ENCODE measurements around the gene GRM4. TPM values are rescaled to one million over a fixed set of nuclear protein-coding genes. Genes with fewer than 3 reads are reported as not detected.
"Not testable (repeated sequence)": the region's sequence is repeated elsewhere in the genome, so short reads cannot be mapped to it uniquely, and the experiment has no call there.

GRM4 gene
- total RNA-seq, 1 experiment from 2014 or later, result not detected

- H3K4me1 ChIP-seq (replicated peaks), result no peaks in the 10 kb centered on the region
- no peaks in the 10 kb centered on the region for H3K36me3 ChIP-seq
- no peak overlapping the region for H3K4me3 ChIP-seq
- DNase-seq (ENCODE audit: low read depth in 1 of 2, low spot score in 2 of 2), result no peak
- peaks cover 4% of the 10 kb centered on the region for H3K27me3 ChIP-seq (replicated peaks)
- no peaks in the 10 kb centered on the region for H3K9me3 ChIP-seq (replicated peaks)
- H3K27ac ChIP-seq, result no peak overlapping the region
Observed at GRCh38 chr6:34047913-34048867, 97.7 kb downstream of the GRM4 start.

GRCh38 chr6:34046617-34047016 lies 99.3 kb downstream of the GRM4 start:
- Histone ChIP-seq H3K4me1 (replicated peaks) (no peaks in the 10 kb centered on the region), H3K27me3 (replicated peaks) (no peaks in the 10 kb centered on the region), H3K36me3 (no peaks in the 10 kb centered on the region), H3K4me3 (no peak overlapping the region), H3K27ac (no peak overlapping the region), H3K9me3 (replicated peaks) (no peaks in the 10 kb centered on the region)
- DNase-seq (ENCODE audit: low read depth in 1 of 2, low spot score in 2 of 2), result no peak

DNA sequence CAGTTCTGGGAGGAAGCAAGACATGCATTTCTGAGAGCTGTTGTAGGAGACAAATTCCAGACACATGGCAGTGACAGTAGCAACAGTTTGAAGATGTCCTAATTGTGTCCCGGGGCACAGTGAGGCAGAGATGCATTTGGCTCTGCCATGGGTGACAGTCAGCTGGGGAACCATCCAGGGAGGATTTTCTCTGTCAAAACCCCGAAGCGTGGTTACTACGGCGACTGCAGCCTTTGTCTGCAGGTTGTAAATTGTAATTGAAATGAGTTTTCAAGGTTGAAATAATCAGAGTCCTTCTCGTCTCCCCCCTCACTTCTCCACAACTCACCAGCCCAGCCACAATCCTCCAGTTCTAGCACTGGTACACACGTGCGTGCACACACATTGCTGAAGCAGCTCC lies 100.1 kb downstream of the GRM4 start:
- Histone ChIP-seq H3K27ac (no peak overlapping the region), H3K36me3 (no peaks in the 10 kb centered on the region), H3K4me1 (replicated peaks) (no peaks in the 10 kb centered on the region), H3K4me3 (no peak overlapping the region), H3K9me3 (replicated peaks) (no peaks in the 10 kb centered on the region), H3K27me3 (replicated peaks) (no peaks in the 10 kb centered on the region)
- no peak for DNase-seq (ENCODE audit: low read depth in 1 of 2, low spot score in 2 of 2)

DNA sequence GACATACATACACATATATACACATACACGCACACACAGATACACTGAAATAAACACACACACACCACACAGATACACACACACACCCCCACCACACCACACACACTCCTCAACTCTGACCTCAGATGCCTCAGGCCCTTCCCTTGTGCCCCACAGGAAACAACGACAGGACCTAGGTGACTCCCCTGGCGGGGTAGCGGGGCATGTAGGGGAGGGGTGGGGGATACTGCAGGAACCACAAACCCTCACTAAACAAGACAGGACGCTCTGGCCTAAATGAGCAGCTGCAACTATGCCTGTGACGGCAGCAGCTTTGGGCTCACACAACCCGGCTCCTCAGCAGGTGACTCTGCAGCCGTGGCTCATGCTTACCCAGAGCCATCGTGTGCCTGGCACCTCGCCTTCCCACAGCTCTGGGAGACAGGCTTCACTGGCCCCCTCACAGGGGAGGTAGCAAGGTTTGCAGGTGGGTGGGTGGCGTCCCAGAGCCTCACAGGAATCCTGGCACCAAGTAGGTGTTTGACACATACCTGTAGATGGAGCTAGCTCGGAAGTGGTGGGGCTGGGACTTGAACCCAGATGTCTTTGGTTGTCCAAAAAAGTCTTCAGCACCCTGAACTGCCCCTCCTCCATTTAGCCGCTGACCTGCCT lies 100.8 kb downstream of the GRM4 start:
- Histone ChIP-seq H3K4me1 (replicated peaks) (no peaks in the 10 kb centered on the region), H3K36me3 (no peaks in the 10 kb centered on the region), H3K27ac (no peak overlapping the region), H3K9me3 (replicated peaks) (no peaks in the 10 kb centered on the region), H3K4me3 (no peak overlapping the region), H3K27me3 (replicated peaks) (no peaks in the 10 kb centered on the region)
- no peak for DNase-seq (ENCODE audit: low read depth in 1 of 2, low spot score in 2 of 2)

- Histone ChIP-seq H3K27me3 (replicated peaks) (no peaks in the 10 kb centered on the region), H3K27ac (no peak overlapping the region), H3K4me3 (no peak overlapping the region), H3K4me1 (replicated peaks) (no peaks in the 10 kb centered on the region), H3K36me3 (no peaks in the 10 kb centered on the region), H3K9me3 (replicated peaks) (no peaks in the 10 kb centered on the region)
- DNase-seq (ENCODE audit: low read depth in 1 of 2, low spot score in 2 of 2), result no peak
Observed at GRCh38 chr6:34043359-34043758, 102.5 kb downstream of the GRM4 start.

GRCh38 chr6:34041998-34042397 lies 103.9 kb downstream of the GRM4 start:
- H3K36me3 ChIP-seq; H3K27me3 ChIP-seq (replicated peaks); H3K4me1 ChIP-seq (replicated peaks); H3K27ac ChIP-seq; DNase-seq (ENCODE audit: low read depth in 1 of 2, low spot score in 2 of 2); H3K4me3 ChIP-seq; H3K9me3 ChIP-seq (replicated peaks): not testable (repeated sequence)

DNA sequence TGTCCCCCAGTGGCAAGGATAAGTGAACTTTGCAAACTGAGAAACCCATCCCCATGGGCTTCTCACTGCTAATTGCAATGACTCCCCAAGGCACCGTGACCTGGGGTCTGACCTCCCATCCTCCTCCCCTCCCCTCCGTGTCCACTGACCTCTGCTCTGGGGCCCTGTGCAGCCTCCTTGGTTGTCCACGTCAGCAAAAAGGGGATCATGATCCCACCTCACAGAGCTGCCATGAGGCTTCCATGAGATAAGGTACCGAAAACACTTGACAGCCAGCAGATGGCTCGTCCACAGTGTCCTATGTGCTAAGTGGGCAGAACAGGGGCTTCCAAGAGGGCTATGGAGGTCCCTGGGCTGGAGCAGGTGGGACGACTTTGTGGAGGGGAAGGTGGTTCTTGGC lies 104.5 kb downstream of the GRM4 start:
- Histone ChIP-seq H3K9me3 (replicated peaks) (no peaks in the 10 kb centered on the region), H3K4me3 (no peak overlapping the region), H3K36me3 (no peaks in the 10 kb centered on the region), H3K27ac (no peak overlapping the region), H3K27me3 (replicated peaks) (no peaks in the 10 kb centered on the region), H3K4me1 (replicated peaks) (no peaks in the 10 kb centered on the region)
- no peak for DNase-seq (ENCODE audit: low read depth in 1 of 2, low spot score in 2 of 2)

- H3K27me3 ChIP-seq (replicated peaks), result no peaks in the 10 kb centered on the region
- no peaks in the 10 kb centered on the region for H3K9me3 ChIP-seq (replicated peaks)
- no peak overlapping the region for H3K4me3 ChIP-seq
- no peaks in the 10 kb centered on the region for H3K36me3 ChIP-seq
- DNase-seq (ENCODE audit: low read depth in 1 of 2, low spot score in 2 of 2), result no peak
- no peak overlapping the region for H3K27ac ChIP-seq
- no peaks in the 10 kb centered on the region for H3K4me1 ChIP-seq (replicated peaks)
Observed at GRCh38 chr6:34039943-34040342, 105.9 kb downstream of the GRM4 start.

- H3K36me3 ChIP-seq, result no peaks in the 10 kb centered on the region
- H3K9me3 ChIP-seq (replicated peaks), result no peaks in the 10 kb centered on the region
- no peaks in the 10 kb centered on the region for H3K4me1 ChIP-seq (replicated peaks)
- H3K27ac ChIP-seq, result no peak overlapping the region
- DNase-seq (ENCODE audit: low read depth in 1 of 2, low spot score in 2 of 2), result no peak
- H3K4me3 ChIP-seq, result no peak overlapping the region
- no peaks in the 10 kb centered on the region; the same call in 1 of the 2 replicates for H3K27me3 ChIP-seq (replicated peaks)
Observed at GRCh38 chr6:34037151-34037550, 108.7 kb downstream of the GRM4 start.

GRCh38 chr6:34036357-34037069 lies 109.4 kb downstream of the GRM4 start:
- no peaks in the 10 kb centered on the region for H3K4me1 ChIP-seq (replicated peaks)
- H3K27ac ChIP-seq, result no peak overlapping the region
- H3K9me3 ChIP-seq (replicated peaks), result no peaks in the 10 kb centered on the region
- no peak overlapping the region for H3K4me3 ChIP-seq
- no peak for DNase-seq (ENCODE audit: low read depth in 1 of 2, low spot score in 2 of 2)
- no peaks in the 10 kb centered on the region; the same call in 1 of the 2 replicates for H3K27me3 ChIP-seq (replicated peaks)
- no peaks in the 10 kb centered on the region for H3K36me3 ChIP-seq

DNA sequence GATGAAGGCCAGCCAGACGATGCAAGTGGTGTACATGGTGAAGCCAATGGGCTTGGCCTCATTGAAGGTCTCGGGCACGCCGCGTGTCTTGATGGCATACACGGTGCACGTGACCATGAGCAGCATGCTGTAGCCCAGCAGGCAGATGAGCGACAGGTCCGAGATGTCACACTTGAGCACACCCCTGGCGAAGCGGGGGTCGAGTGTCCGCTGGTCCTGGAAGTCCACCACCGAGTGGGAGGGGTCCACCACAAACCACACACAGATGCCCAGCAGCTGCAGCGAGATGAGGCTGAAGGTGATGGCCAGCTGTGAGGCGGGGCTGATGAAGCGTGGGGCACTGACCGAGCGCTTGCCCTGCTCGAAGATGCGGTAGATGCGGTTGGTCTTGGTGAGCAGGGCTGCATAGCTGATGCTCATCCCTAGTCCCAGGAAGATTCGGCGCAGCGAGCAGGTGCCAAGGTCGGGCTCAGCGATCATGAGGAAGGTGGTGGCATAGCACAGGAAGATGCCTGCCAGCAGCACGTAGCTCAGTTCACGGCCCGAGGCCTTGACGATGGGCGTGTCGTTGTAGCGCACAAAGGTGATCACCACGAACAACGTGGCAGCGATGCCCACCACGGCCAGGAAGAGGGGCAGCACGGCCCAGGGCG lies 110.1 kb downstream of the GRM4 start:
- no peak for DNase-seq (ENCODE audit: low read depth in 1 of 2, low spot score in 2 of 2)
- no peaks in the 10 kb centered on the region; the same call in 1 of the 2 replicates for H3K27me3 ChIP-seq (replicated peaks)
- H3K9me3 ChIP-seq (replicated peaks), result no peaks in the 10 kb centered on the region
- H3K4me3 ChIP-seq, result no peak overlapping the region
- H3K4me1 ChIP-seq (replicated peaks), result no peaks in the 10 kb centered on the region
- H3K27ac ChIP-seq, result no peak overlapping the region
- H3K36me3 ChIP-seq, result no peaks in the 10 kb centered on the region

GRCh38 chr6:34035161-34035560 lies 110.7 kb downstream of the GRM4 start:
- Histone ChIP-seq H3K27ac (no peak overlapping the region), H3K36me3 (no peaks in the 10 kb centered on the region), H3K9me3 (replicated peaks) (no peaks in the 10 kb centered on the region), H3K4me1 (replicated peaks) (no peaks in the 10 kb centered on the region), H3K4me3 (no peak overlapping the region), H3K27me3 (replicated peaks) (no peaks in the 10 kb centered on the region; the same call in 1 of the 2 replicates)
- DNase-seq (ENCODE audit: low read depth in 1 of 2, low spot score in 2 of 2), result no peak

GRCh38 chr6:34032856-34033255 lies 113.0 kb downstream of the GRM4 start:
- no peaks in the 10 kb centered on the region for H3K36me3 ChIP-seq
- H3K27ac ChIP-seq, result no peak overlapping the region
- H3K4me1 ChIP-seq (replicated peaks), result no peaks in the 10 kb centered on the region
- no peak for DNase-seq (ENCODE audit: low read depth in 1 of 2, low spot score in 2 of 2)
- H3K4me3 ChIP-seq, result no peak overlapping the region
- H3K9me3 ChIP-seq (replicated peaks), result no peaks in the 10 kb centered on the region
- no peaks in the 10 kb centered on the region; the same call in 1 of the 2 replicates for H3K27me3 ChIP-seq (replicated peaks)

All from SJSA1 (cell line).